ENCODE data around the gene CAP2.
"Not testable (repeated sequence)": the region's sequence is repeated elsewhere in the genome, so short reads cannot be mapped to it uniquely, and the experiment has no call there.

DNA sequence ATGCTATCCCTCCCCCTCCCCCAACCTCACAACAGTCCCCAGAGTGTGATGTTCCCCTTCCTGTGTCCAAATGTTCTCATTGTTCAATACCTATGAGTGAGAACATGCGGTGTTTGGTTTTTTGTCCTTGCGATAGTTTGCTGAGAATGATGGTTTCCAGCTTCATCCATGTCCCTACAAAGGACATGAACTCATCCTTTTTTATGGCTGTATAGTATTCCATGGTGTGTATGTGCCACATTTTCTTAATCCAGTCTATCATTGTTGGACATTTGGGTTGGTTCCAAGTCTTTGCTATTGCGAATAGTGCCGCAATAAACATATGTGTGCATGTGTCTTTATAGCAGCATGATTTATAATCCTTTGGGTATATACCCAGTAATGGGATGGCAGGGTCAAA, 152.3 kb downstream of the CAP2 start:
- not testable (repeated sequence) for TF ChIP-seq CTCF (IDR thresholded peaks at IDR 0.05; ENCODE audit: low read length); EZH2 (IDR thresholded peaks at IDR 0.05; ENCODE audit: borderline replicate concordance, low read length)

Data from OCI-LY1 (cell line).